HepG2 (cell line): ENCODE measurements around the gene LOXL3. TPM values are rescaled to one million over a fixed set of nuclear protein-coding genes. Genes with fewer than 3 reads are reported as not detected.
A peak's percentile ranks its signal among the peaks of the same experiment; 100 is the strongest.

Source experiments
- CEBPG ChIP-seq: IDR thresholded peaks from 2 replicates; pipeline ENCODE4 v1.6.1; 2016
- DR1 ChIP-seq: sonication (generic); formaldehyde crosslinking; IDR thresholded peaks from 2 replicates; pipeline ENCODE4 v1.8.0; 2021; ENCODE audit warnings: mild to moderate bottlenecking, missing genetic modification reagents, inconsistent platforms
- E2F5 ChIP-seq: sonication (generic); formaldehyde crosslinking; conservative IDR thresholded peaks from 2 replicates; pipeline ENCODE4 v1.4.0; 2020; ENCODE audit warnings: missing genetic modification reagents
- ELK4 ChIP-seq: sonication (generic); formaldehyde crosslinking; IDR thresholded peaks from 2 replicates; pipeline ENCODE4 v1.9.0; 2021; ENCODE audit warnings: missing genetic modification reagents, borderline replicate concordance
- HDAC2 ChIP-seq: sonication (generic); formaldehyde crosslinking; IDR thresholded peaks from 2 replicates; pipeline ENCODE4 v1.4.0; 2020; ENCODE audit warnings: missing genetic modification reagents
- JUNB ChIP-seq: sonication (generic); formaldehyde crosslinking; IDR thresholded peaks from 2 replicates; pipeline ENCODE4 v1.8.0; 2022; ENCODE audit warnings: missing genetic modification reagents, mild to moderate bottlenecking, borderline replicate concordance
- KLF11 ChIP-seq: IDR thresholded peaks from 2 replicates; pipeline ENCODE4 v1.6.1; 2016; ENCODE audit warnings: missing compliant biosample characterization
- MAZ ChIP-seq, 2 experiments: sonication (generic) in 1 of 2; formaldehyde crosslinking in 1 of 2; IDR thresholded peaks; 2 replicates each; pipeline versions ENCODE4 v1.5.0 to v1.6.1; 2012 to 2020; ENCODE audit warnings: low read depth in 2 of 2, mild to moderate bottlenecking in 2 of 2, borderline replicate concordance in 1 of 2, improper control_type of control experiment in 1 of 2, low read length in 1 of 2, missing genetic modification reagents in 1 of 2, moderate library complexity in 1 of 2
- MTERF4 ChIP-seq: sonication (generic); formaldehyde crosslinking; IDR thresholded peaks from 2 replicates; pipeline ENCODE4 v1.8.0; 2023; ENCODE audit warnings: mild to moderate bottlenecking, missing genetic modification reagents
- NCOA2 ChIP-seq: sonication (generic); formaldehyde crosslinking; IDR thresholded peaks from 2 replicates; pipeline ENCODE4 v1.8.0; 2022; ENCODE audit warnings: inconsistent platforms
- NFIB ChIP-seq: sonication (generic); formaldehyde crosslinking; IDR thresholded peaks from 2 replicates; pipeline ENCODE4 v1.9.0; 2021; ENCODE audit warnings: missing genetic modification reagents, mild to moderate bottlenecking, borderline replicate concordance
- POLR2AphosphoS5 ChIP-seq: IDR thresholded peaks from 2 replicates; pipeline ENCODE4 v1.6.1; 2012; ENCODE audit warnings: low read depth, low read length
- REPIN1 ChIP-seq: sonication (generic); formaldehyde crosslinking; IDR thresholded peaks from 2 replicates; pipeline ENCODE4 v1.8.0; 2022; ENCODE audit warnings: missing genetic modification reagents, low read depth, mild to moderate bottlenecking, borderline replicate concordance
- RNF2 ChIP-seq: fragments of 450-650 bp; conservative IDR thresholded peaks from 2 replicates; pipeline ENCODE4 v1.6.1; 2016; ENCODE audit warnings: low read depth
- SKIL ChIP-seq: sonication (generic); formaldehyde crosslinking; IDR thresholded peaks from 2 replicates; pipeline ENCODE4 v1.8.0; 2022; ENCODE audit warnings: missing genetic modification reagents, mild to moderate bottlenecking, moderate library complexity, borderline replicate concordance
- SPEN ChIP-seq: sonication (generic); formaldehyde crosslinking; IDR thresholded peaks from 2 replicates; pipeline ENCODE4 v1.5.1; 2020; ENCODE audit warnings: low read depth, mild to moderate bottlenecking, missing genetic modification reagents
- SRF ChIP-seq: IDR thresholded peaks from 2 replicates; pipeline ENCODE4 v1.6.1; 2011; ENCODE audit warnings: mild to moderate bottlenecking, low read depth, low read length, moderate library complexity
- STAT5B ChIP-seq: sonication (generic); formaldehyde crosslinking; IDR thresholded peaks from 2 replicates; pipeline ENCODE4 v1.4.0; 2020; ENCODE audit warnings: missing genetic modification reagents
- YEATS4 ChIP-seq: sonication (generic); formaldehyde crosslinking; IDR thresholded peaks from 2 replicates; pipeline ENCODE4 v1.4.0; 2020; ENCODE audit warnings: missing genetic modification reagents, borderline replicate concordance
- ZBTB20 ChIP-seq: sonication (generic); formaldehyde crosslinking; IDR thresholded peaks from 2 replicates; pipeline ENCODE4 v1.8.1; 2023; ENCODE audit warnings: missing genetic modification reagents, low read depth, mild to moderate bottlenecking, borderline replicate concordance
- ZMAT3 ChIP-seq: sonication (generic); formaldehyde crosslinking; conservative IDR thresholded peaks from 2 replicates; pipeline ENCODE4 v1.7.0; 2021; ENCODE audit warnings: missing genetic modification reagents
- ZNF354B ChIP-seq: sonication (generic); formaldehyde crosslinking; IDR thresholded peaks from 2 replicates; pipeline ENCODE4 v1.8.0; 2022; ENCODE audit warnings: mild to moderate bottlenecking, missing genetic modification reagents
- ZNF382 ChIP-seq: sonication (generic); formaldehyde crosslinking; IDR thresholded peaks from 2 replicates; pipeline ENCODE4 v1.5.0; 2020; ENCODE audit warnings: missing genetic modification reagents, mild to moderate bottlenecking, borderline replicate concordance
- ZNF44 ChIP-seq: sonication (generic); formaldehyde crosslinking; IDR thresholded peaks from 2 replicates; pipeline ENCODE4 v1.5.1; 2020; ENCODE audit warnings: mild to moderate bottlenecking, missing genetic modification reagents
- ZNF546 ChIP-seq: sonication (generic); formaldehyde crosslinking; conservative IDR thresholded peaks from 2 replicates; pipeline ENCODE4 v1.8.1; 2023; ENCODE audit warnings: mild to moderate bottlenecking, missing genetic modification reagents
- ZNF572 ChIP-seq: sonication (generic); formaldehyde crosslinking; IDR thresholded peaks from 2 replicates; pipeline ENCODE4 v1.5.1; 2020; ENCODE audit warnings: mild to moderate bottlenecking, missing genetic modification reagents
- ZNF605 ChIP-seq: sonication (generic); formaldehyde crosslinking; IDR thresholded peaks from 2 replicates; pipeline ENCODE4 v1.8.0; 2022; ENCODE audit warnings: mild to moderate bottlenecking, missing genetic modification reagents
- polyA plus RNA-seq, 8 experiments: library from polyadenylated mRNA; depleted of rRNA in 3 of 8; stranded (reverse) in 7 of 8; unstranded in 1 of 8; fragments of >200 nt; fragmentation: Illumina TruSeq in 4 of 8; extraction: Trizol in 4 of 8; gene quantifications; 2 replicates each; pipeline versions ENCODE4 v1.2.1 to v1.2.3, GENCODE V29; 2011 to 2016; ENCODE audit warnings: low read depth in 4 of 8, missing spikeins in 1 of 8, mixed read lengths in 1 of 8; ENCODE audit not compliant: insufficient read depth in 1 of 8
- total RNA-seq, 5 experiments: library from RNA; depleted of rRNA; stranded (reverse); fragments of >200 nt; fragmentation: Illumina TruSeq; extraction: Trizol; gene quantifications; 2 replicates each; pipeline ENCODE4 v1.2.3, GENCODE V29; 2016; ENCODE audit warnings: low read depth in 1 of 5

Gene LOXL3
- total and polyA plus RNA-seq, 2 of the 13 experiments (the other 11 are each of a cell fraction or from before 2014, with no cell fraction given) = 0.55 to 6.5 TPM

GRCh38 chr2:74502147-74502719, 51.5 kb downstream of the LOXL3 start (continued):
- no peak for TF ChIP-seq ZNF382
- no peak; the same call in 1 of the 2 replicates for TF ChIP-seq DR1
- no peak for TF ChIP-seq ELK4
- peak; percentile 82; the same call in 1 of the 2 replicates for TF ChIP-seq MAZ (IDR thresholded peaks at IDR 0.05; ENCODE audit: borderline replicate concordance, low read depth, low read length)
- TF ChIP-seq MAZ (CRISPR knock-in tag; IDR thresholded peaks at IDR 0.05; ENCODE audit: low read depth) = peak; percentile 48; the same call in 1 of the 2 replicates
- TF ChIP-seq SKIL (CRISPR knock-in tag) = peak; percentile 94
- peak; percentile 55 for TF ChIP-seq CEBPG (CRISPR knock-in tag)
- no peak for TF ChIP-seq SRF
- no peak for TF ChIP-seq ZNF546 (CRISPR knock-in tag)
- TF ChIP-seq ZNF44 (CRISPR knock-in tag) = no peak
- TF ChIP-seq ZMAT3 (CRISPR knock-in tag) = 0 out of 2 replicates have a peak, but pooled peaks have one; percentile 63
- no peak for TF ChIP-seq ZNF605 (CRISPR knock-in tag)
- no peak for TF ChIP-seq ZNF354B (CRISPR knock-in tag)
- peak; percentile 86 for TF ChIP-seq POLR2AphosphoS5
- peak; percentile 66; the same call in 1 of the 2 replicates for TF ChIP-seq ZBTB20 (CRISPR knock-in tag)
- TF ChIP-seq JUNB (CRISPR knock-in tag) = no peak
- TF ChIP-seq NFIB (CRISPR knock-in tag) = no peak; the same call in 1 of the 2 replicates
- TF ChIP-seq RNF2 = no peak
- TF ChIP-seq STAT5B (CRISPR knock-in tag) = no peak; the same call in 1 of the 2 replicates
- peak; percentile 64; the same call in 1 of the 2 replicates for TF ChIP-seq REPIN1 (CRISPR knock-in tag)
- TF ChIP-seq ZNF572 (CRISPR knock-in tag) = no peak
- peak; percentile 77; the same call in 1 of the 2 replicates for TF ChIP-seq SPEN (CRISPR knock-in tag)
- peak; percentile 86; the same call in 1 of the 2 replicates for TF ChIP-seq YEATS4
- TF ChIP-seq E2F5 (CRISPR knock-in tag) = no peak
- peak; percentile 89 for TF ChIP-seq HDAC2 (CRISPR knock-in tag)
- no peak for TF ChIP-seq MTERF4
- no peak for TF ChIP-seq KLF11
- TF ChIP-seq NCOA2 = peak; percentile 86
